NB4 (cell line): ENCODE measurements around the gene HLCS.

Experiments
- CTCF ChIP-seq: IDR thresholded peaks from one replicate; pipeline ENCODE4 v1.5.1; 2012; ENCODE audit warnings: low read depth, low read length
- MAX ChIP-seq: IDR thresholded peaks from 2 replicates; pipeline ENCODE4 v1.6.1; 2011; ENCODE audit warnings: low read depth, low read length
- MYC ChIP-seq: IDR thresholded peaks from 2 replicates; pipeline ENCODE4 v1.6.1; 2011; ENCODE audit warnings: low read depth, low read length
- POLR2A ChIP-seq: IDR thresholded peaks from 2 replicates; pipeline ENCODE4 v1.6.1; 2011; ENCODE audit warnings: mild to moderate bottlenecking; ENCODE audit not compliant: insufficient read length; ENCODE audit errors: extremely low read depth

- no peak for TF ChIP-seq POLR2A
- no peak for TF ChIP-seq CTCF
- TF ChIP-seq MYC = no peak
- TF ChIP-seq MAX = no peak
Observed at GRCh38 chr21:36743446-36743845, 223.0 kb downstream of the HLCS start.
